Measurements from ENCODE around the gene TTC7B. TPM values are rescaled to one million over a fixed set of nuclear protein-coding genes. Genes with fewer than 3 reads are reported as not detected.
A peak's percentile ranks its signal among the peaks of the same experiment; 100 is the strongest.

The TTC7B gene
- total RNA-seq, 1 donor from 2014 or later = 46.6 TPM

DNA sequence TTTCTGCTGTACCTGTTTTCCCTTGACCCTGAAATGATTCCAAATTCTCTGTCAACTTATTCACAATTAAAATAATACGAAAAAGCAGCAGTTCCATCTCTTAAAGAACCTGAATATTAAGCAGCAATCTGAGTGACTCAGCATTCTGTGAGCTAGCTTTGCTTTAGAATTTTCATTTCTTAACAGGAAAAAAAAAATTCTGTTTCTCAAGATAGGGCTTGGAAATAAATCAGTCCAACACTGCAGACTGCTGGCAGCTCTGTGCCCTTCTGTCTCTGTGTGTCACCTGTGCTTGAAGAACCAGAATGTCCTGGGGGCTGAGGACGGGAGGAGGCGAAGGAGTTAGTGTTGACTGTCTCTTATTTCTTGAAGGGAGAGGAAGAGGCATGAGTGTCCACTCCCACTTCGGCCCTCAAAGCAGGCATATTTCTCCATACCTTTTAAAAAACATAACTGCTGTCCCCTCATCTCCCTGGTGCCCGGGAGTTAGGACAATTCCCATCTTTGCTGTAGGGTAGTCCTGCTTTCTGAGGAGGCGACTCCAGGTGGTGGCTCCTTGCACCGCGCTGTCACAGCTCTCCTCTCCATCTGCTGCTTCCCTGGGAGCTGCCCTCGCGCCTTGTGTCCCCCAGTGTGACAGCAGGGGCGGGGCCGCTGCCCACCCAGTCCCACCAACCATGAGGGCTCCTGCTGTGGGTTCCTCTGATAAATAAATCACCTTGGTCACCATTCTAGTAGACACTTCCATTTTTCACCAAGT is 216.3 kb downstream of the TTC7B start:
- no peaks in the 10 kb centered on the region for H3K27me3 Mint-ChIP-seq
- TF ChIP-seq, protein P1, sequence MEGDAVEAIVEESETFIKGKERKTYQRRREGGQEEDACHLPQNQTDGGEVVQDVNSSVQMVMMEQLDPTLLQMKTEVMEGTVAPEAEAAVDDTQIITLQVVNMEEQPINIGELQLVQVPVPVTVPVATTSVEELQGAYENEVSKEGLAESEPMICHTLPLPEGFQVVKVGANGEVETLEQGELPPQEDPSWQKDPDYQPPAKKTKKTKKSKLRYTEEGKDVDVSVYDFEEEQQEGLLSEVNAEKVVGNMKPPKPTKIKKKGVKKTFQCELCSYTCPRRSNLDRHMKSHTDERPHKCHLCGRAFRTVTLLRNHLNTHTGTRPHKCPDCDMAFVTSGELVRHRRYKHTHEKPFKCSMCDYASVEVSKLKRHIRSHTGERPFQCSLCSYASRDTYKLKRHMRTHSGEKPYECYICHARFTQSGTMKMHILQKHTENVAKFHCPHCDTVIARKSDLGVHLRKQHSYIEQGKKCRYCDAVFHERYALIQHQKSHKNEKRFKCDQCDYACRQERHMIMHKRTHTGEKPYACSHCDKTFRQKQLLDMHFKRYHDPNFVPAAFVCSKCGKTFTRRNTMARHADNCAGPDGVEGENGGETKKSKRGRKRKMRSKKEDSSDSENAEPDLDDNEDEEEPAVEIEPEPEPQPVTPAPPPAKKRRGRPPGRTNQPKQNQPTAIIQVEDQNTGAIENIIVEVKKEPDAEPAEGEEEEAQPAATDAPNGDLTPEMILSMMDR (IDR thresholded peaks at IDR 0.05; ENCODE audit: unreplicated experiment) = peak; percentile 16
- no peak overlapping the region for H3K27ac Mint-ChIP-seq
- DNase-seq (ENCODE audit: low spot score, unreplicated experiment) = no peak
- no peaks in the 10 kb centered on the region for H3K36me3 Mint-ChIP-seq (ENCODE audit: insufficient read depth)
- peaks cover 12% of the 10 kb centered on the region for H3K4me1 Mint-ChIP-seq (ENCODE audit: low read depth)
- no peaks in the 10 kb centered on the region for H3K9me3 Mint-ChIP-seq (ENCODE audit: low read depth)
- H3K4me3 Mint-ChIP-seq (ENCODE audit: low read depth) = no peak overlapping the region

DNA sequence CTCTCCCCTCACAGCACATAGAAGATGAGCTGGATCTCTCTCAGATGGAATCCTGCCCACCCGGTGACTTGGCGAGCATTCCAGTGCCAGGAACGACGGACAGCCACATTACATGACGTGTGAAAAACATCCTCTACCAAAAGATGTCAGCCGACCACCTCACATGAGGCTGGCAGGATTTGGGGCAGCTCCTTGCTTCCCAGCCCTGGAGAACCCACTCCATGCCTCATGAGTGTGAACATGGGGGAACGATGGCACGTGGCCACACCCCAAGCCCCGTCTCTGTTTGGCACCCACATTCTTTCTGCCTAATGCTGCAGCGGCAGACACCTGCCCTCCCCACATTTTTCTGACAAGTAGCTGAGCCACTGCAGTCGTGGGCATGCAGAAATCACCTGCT is 216.9 kb downstream of the TTC7B start:
- no peak overlapping the region for H3K27ac Mint-ChIP-seq
- H3K36me3 Mint-ChIP-seq (ENCODE audit: insufficient read depth) = no peaks in the 10 kb centered on the region
- no peaks in the 10 kb centered on the region for H3K9me3 Mint-ChIP-seq (ENCODE audit: low read depth)
- peaks cover 7% of the 10 kb centered on the region for H3K4me1 Mint-ChIP-seq (ENCODE audit: low read depth)
- no peak for DNase-seq (ENCODE audit: low spot score, unreplicated experiment)
- no peak overlapping the region for H3K4me3 Mint-ChIP-seq (ENCODE audit: low read depth)
- no peaks in the 10 kb centered on the region for H3K27me3 Mint-ChIP-seq
- TF ChIP-seq, protein P1 (IDR thresholded peaks at IDR 0.05; ENCODE audit: unreplicated experiment) = no peak

DNA sequence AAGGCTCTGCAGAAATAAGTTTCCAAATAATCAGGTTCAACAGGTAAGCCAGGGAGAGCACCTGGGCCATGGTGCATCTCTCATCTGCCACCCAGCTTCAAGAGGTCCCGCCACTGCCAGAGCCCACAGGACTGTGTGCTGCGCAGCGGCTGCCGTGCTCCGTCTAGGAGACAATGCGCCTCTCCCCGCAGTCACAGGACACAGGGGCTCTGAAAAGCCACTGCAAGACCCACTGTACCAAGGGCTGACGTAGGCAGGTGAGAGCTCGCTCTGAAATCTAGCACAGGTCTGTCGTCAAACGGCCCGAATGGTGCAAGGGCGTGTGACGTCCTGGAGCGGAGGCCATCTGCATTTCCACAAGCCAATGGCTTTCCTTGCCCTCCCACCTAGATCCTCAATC is 218.3 kb downstream of the TTC7B start:
- TF ChIP-seq, protein P1 (IDR thresholded peaks at IDR 0.05; ENCODE audit: unreplicated experiment) = no peak

DNA sequence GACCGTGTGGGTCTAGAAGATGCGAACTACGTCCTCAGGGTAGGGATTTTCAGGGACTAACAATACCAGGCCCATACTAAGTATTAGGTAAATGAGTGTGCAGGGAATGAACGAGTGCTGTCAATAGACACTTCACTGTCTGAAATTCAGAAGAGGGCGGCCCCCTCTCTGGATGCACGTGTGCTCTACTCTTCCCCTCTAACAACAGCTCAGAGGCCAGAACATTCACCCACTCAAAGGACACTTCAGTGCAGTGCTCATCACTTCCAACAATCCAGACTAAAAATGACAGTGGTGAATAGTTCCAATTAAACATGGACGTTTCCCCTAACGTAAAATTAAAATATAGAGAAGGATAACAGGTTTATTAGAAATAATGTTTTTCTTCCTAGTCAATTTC is 219.5 kb downstream of the TTC7B start:
- no peak for DNase-seq (ENCODE audit: low spot score, unreplicated experiment)
- Mint-ChIP-seq H3K9me3 (ENCODE audit: low read depth) (no peaks in the 10 kb centered on the region), H3K27ac (no peak overlapping the region), H3K27me3 (no peaks in the 10 kb centered on the region), H3K36me3 (ENCODE audit: insufficient read depth) (peaks cover 2% of the 10 kb centered on the region), H3K4me3 (ENCODE audit: low read depth) (no peak overlapping the region), H3K4me1 (ENCODE audit: low read depth) (peaks cover 8% of the 10 kb centered on the region)
- TF ChIP-seq, protein P1 (IDR thresholded peaks at IDR 0.05; ENCODE audit: unreplicated experiment) = no peak

More for the DNA sequence above, 218.3 kb downstream of the TTC7B start:
- Mint-ChIP-seq H3K4me1 (ENCODE audit: low read depth) (peaks cover 10% of the 10 kb centered on the region), H3K9me3 (ENCODE audit: low read depth) (no peaks in the 10 kb centered on the region), H3K27me3 (no peaks in the 10 kb centered on the region), H3K27ac (no peak overlapping the region), H3K36me3 (ENCODE audit: insufficient read depth) (no peaks in the 10 kb centered on the region), H3K4me3 (ENCODE audit: low read depth) (no peak overlapping the region)
- no peak for DNase-seq (ENCODE audit: low spot score, unreplicated experiment)

DNA sequence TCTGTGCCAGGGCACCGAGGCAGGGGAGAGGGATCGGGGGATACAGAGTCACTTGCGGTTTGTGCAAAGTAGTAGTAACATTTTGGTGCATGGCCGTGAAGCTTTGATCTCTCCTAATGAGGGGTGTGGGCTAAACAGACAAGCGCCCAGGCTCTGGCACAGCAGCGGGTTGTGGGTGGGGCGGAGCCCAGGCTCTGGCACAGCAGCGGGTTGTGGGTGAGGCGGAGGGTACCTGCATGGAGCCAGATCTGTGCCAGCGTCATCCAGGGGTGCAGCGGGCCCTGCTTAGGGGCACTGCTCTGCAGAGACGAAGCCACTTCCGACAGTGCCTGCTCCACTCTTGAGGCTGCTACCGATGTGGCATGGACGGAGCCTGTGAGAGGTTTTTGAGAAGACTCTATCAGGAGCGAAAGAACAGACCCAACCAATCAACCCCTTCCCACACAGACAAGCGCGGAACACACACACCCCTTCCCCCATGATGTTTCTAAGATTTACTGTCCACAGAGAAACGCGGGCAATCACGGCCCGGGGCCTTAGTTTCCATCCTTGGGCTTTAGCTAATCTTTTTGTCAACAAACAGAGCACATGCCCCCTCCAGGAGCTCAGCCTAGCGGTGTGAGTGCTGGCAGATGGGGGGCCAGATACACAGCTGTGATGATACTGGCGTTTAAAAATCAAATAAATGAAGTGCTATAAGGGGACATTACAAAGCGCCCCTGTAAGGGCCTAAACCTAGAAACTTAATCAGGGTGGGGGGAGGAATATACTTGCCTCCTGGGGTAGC is 222.8 kb downstream of the TTC7B start:
- H3K4me3 Mint-ChIP-seq (ENCODE audit: low read depth) = no peak overlapping the region
- TF ChIP-seq, protein P1 (IDR thresholded peaks at IDR 0.05; ENCODE audit: unreplicated experiment) = no peak
- no peak for DNase-seq (ENCODE audit: low spot score, unreplicated experiment)
- H3K27ac Mint-ChIP-seq = no peak overlapping the region
- H3K36me3 Mint-ChIP-seq (ENCODE audit: insufficient read depth) = peaks cover 6% of the 10 kb centered on the region
- no peaks in the 10 kb centered on the region for H3K9me3 Mint-ChIP-seq (ENCODE audit: low read depth)
- H3K4me1 Mint-ChIP-seq (ENCODE audit: low read depth) = peaks cover 16% of the 10 kb centered on the region
- H3K27me3 Mint-ChIP-seq = no peaks in the 10 kb centered on the region
